GM21515 (cell line): ENCODE data around the gene ZNF672.
"Not testable (repeated sequence)": the region's sequence is repeated elsewhere in the genome, so short reads cannot be mapped to it uniquely, and the experiment has no call there.

Source experiments
- ATAC-seq: cut with Tn5 transposase; IDR thresholded peaks from one replicate; pipeline ENCODE4 v1.9.1; 2021; ENCODE audit not compliant: unreplicated experiment

Gene ZNF672

GRCh38 chr1:248812736-248813425, 25.1 kb upstream of the ZNF672 start:
- no peak for ATAC-seq

GRCh38 chr1:248813546-248813945, 24.5 kb upstream of the ZNF672 start:
- ATAC-seq: no peak

- no peak for ATAC-seq
Measured at GRCh38 chr1:248814351-248814750, 23.7 kb upstream of the ZNF672 start.

- ATAC-seq: no peak
Measured at GRCh38 chr1:248815407-248816034, 22.5 kb upstream of the ZNF672 start.

GRCh38 chr1:248816042-248816851, 21.8 kb upstream of the ZNF672 start:
- no peak for ATAC-seq

- no peak for ATAC-seq
Measured at GRCh38 chr1:248817065-248817464, 21.0 kb upstream of the ZNF672 start.

DNA sequence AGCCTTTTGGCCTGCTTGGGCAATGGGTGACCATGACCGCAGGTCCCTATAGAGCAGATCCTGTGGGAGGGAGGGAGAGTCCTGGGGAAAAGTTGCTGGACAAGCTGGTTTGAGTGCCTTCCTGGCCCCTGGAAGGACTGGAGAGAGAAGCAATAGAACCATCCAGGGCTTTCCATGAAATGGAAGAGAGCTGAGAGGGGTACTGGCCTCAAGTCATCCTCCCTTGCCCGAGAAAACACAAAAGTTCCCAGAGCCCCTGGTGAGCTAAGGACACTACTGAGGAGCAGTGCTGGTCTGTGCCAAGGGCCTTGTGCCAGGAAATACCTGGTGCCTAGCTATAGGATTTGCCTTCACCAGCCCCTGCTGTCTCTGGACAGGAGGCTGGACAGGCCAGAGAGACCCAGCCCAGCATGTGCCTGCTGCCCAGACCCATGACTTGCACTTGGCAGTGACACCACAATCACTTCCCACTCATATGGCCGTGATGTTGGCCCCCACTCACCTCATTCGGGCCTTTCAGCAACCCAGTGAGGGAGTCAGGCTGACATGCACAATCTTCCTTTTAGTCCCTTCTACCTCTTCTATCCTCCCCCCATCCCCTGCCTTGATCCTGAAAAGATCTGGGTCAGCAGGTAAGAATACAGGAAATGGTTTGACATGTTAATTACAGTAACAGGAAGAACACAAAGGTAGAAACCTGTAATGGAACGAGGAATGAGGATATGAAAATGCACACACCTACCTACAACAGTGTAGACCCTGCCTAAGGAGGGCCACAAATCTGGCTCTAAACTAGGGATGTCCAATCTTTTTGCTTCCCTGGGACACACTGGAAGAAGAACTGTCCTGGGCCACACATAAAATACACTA, 19.3 kb upstream of the ZNF672 start:
- no peak for ATAC-seq

- ATAC-seq: no peak
Measured at GRCh38 chr1:248820041-248820585, 17.9 kb upstream of the ZNF672 start.

DNA sequence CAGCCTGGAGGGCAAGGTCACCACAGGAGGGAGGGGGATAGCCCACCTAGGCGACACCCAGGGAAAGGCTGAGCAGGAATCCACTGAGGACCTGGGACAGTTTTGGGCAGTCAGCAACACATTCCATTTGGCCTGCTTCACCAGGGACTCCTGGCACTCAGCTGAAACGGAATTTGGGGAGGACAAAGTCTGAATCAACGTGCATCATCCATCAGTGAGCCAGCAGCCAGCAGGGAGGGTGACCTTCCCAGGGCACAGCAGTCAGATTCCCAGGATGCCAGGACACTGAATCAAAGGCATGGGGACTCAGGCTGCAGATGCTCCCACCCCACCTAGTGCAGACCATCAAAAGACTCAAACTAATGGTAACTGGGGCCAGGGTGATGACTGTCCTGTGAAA, 16.9 kb upstream of the ZNF672 start:
- ATAC-seq: no peak

DNA sequence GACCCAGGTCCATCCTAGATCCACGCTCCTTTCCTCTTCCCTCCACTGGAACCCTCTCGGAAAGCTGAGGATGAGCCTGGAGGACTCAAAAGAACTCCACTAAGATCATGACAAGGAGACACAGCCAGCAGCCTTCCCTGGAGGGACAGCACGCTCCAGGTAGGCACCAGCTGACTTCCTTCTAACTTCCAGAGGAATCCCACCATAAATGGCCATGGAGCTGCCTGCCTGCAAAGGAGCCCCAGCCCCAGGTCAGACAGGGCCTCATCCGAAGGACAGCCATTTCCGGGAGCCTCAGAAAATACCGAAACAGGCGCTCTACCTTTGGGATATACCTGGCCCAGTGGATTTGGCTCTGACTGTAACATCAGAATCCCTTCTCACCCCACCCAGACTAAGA, 16.4 kb upstream of the ZNF672 start:
- ATAC-seq: no peak

DNA sequence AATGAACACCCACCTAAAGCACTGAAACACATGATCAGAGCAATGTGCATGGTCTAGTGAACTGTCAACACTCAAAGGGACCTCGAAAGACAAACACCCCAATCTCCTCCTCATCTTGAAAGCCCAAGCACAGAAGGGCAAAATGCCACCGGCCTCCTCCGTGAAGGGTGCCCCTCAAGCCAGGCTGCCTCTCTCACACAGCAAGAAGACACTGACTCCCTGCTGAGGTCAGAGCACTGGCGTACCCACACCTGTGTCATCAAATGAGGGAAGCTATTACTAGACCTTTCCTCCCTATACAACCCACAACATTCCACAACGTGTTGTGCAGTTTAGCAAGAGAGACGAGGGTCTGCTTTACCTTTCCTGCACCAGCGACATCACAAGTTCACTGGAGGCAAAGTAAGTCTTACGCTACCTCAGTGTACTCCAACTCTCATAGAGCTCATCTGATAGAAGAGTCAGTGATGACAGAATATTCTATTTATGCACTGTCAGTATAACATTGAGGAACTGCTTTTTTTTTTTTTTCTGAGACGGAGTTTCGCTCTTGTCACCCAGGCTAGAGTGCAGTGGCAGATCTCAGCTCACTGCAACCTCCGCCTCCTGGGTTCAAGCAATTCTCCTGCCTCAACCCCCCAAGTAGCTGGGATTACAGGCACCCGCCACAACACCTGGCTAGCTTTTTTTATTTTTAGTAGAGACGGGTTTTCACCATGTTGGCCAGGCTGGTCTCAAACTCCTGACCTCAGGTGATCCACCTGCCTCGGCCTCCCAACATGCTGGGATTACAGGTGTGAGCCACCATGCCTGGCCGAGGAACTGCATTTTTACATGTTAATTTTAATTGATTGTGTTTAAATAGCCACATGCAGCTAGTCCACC, 15.6 kb upstream of the ZNF672 start:
- peak; percentile 28 for ATAC-seq

- no peak for ATAC-seq
Measured at GRCh38 chr1:248823517-248824001, 14.5 kb upstream of the ZNF672 start.

- no peak for ATAC-seq
Measured at GRCh38 chr1:248824301-248824700, 13.7 kb upstream of the ZNF672 start.

DNA sequence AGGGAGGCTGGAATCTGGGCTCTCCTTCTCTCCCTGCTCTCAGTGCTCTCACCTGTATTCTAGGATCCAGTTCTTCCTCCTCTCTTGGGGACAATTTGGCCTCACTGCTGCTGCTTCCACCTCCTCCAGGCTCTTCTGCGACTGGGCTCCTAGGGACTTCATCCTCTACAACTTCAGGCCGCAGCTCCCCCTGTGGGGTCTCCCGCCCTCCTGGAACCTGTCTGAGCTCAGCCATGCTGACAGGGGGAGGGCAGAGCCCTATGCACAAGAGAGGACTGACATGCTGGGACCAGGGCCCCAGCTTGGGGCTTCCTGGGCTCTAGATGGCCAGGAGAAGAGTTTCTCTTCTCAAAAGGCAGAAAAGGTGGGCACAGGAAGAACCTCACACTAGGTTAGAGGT, 13.3 kb upstream of the ZNF672 start:
- ATAC-seq: no peak

GRCh38 chr1:248825136-248825535, 12.9 kb upstream of the ZNF672 start:
- ATAC-seq: no peak

- peak; percentile 12 for ATAC-seq
Measured at GRCh38 chr1:248825573-248825908, 12.5 kb upstream of the ZNF672 start.

DNA sequence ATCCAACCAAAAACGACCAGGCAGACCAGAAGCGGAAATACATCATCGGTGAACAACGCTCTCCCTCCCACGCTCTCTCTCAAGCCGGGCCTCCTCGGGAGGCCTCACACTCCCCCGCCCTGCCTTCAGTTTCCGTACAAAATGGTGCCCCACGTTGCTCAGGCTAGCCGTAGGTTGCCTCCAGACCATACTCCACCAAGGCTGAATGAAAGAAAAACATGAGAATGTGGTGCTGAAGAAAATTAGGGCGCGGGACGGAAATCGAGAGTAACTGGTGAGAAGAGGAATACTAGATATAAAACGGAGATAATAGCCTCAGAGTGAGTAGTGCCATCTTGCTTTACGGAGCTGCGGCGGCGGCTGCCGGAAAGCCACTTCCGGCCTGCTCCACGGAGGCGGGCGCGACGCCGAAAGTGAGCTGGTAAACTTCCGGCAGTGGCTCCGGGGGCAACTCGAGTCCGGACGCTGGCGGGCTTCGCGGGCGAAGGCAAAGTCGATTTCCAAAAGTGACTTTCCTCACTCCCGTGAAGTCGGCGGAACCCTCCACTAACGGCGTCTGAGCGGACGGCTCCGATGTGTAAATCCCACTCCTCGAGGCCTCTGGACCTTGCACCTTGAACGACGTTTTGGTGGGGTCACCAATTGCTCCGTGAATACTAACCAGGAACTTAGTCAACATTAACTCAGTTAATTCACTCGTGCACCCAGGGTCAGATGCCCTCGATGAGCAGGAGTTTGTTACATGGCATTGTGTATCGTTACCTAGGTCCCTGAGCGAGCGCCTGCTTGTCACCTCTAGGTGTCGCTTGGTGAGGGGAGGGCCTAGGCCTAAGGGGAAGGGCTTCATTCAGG, 11.9 kb upstream of the ZNF672 start, which contains the start of gene SH3BP5L:
SH3BP5L (minus strand) TSS at position 7 of the 852 bp plus-strand sequence. CDS start 980 bp downstream, outside the sequence.
- ATAC-seq: peak; percentile 87

- ATAC-seq: no peak
Measured at GRCh38 chr1:248828845-248829244, 9.2 kb upstream of the ZNF672 start.

GRCh38 chr1:248830718-248831017, 7.4 kb upstream of the ZNF672 start:
- not testable (repeated sequence) for ATAC-seq
